ENCODE data around the gene ZC3H7B. TPM values are rescaled to one million over a fixed set of nuclear protein-coding genes. Genes with fewer than 3 reads are reported as not detected.

The ZC3H7B gene
- total RNA-seq, 1 experiment from 2014 or later, result 42.0 TPM

- Histone ChIP-seq H3K4me3 (replicated peaks in 1 of 2; ENCODE audit: low read depth in 1 of 2, low read length in 2 of 2) (no peak overlapping the region), H3K9ac (ENCODE audit: low read length) (no peak overlapping the region), H3K4me1 (ENCODE audit: control insufficient read depth in 1 of 2, insufficient read depth in 2 of 2, low read length in 2 of 2) (peaks cover 0 to 9% of the 10 kb centered on the region in 2 experiments; a peak in 2 of 4 replicates), H3K27ac (ENCODE audit: low read depth, low read length) (no peak overlapping the region), H3K9me3 (ENCODE audit: control insufficient read depth in 1 of 2, insufficient read depth in 1 of 2, low read depth in 1 of 2, low read length in 2 of 2) (no peaks in the 10 kb centered on the region), H3K27me3 (ENCODE audit: insufficient read depth, low read length) (no peaks in the 10 kb centered on the region), H2AFZ (ENCODE audit: low read depth, low read length, poor library complexity, severe bottlenecking) (no peak overlapping the region), H3K36me3 (ENCODE audit: control insufficient read depth in 1 of 2, insufficient read depth in 2 of 2, low read length in 2 of 2) (peaks cover 0 to 8% of the 10 kb centered on the region in 2 experiments; a peak in 3 of 4 replicates), H4K20me1 (ENCODE audit: insufficient read depth) (no peaks in the 10 kb centered on the region), H3K79me2 (ENCODE audit: insufficient read depth, low read length) (no peaks in the 10 kb centered on the region), H3K9me2 (ENCODE audit: insufficient read depth) (no peaks in the 10 kb centered on the region), H3K4me2 (ENCODE audit: low read length) (no peak overlapping the region)
- TF ChIP-seq, protein P1, sequence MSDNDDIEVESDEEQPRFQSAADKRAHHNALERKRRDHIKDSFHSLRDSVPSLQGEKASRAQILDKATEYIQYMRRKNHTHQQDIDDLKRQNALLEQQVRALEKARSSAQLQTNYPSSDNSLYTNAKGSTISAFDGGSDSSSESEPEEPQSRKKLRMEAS (IDR thresholded peaks at IDR 0.05), result no peak
- no peak for TF ChIP-seq ZBTB33 (IDR thresholded peaks at IDR 0.05; ENCODE audit: extremely low read depth, insufficient replicate concordance, low read length)
- CTCF ChIA-PET, result no interaction called here
- DNase-seq (ENCODE audit: low read depth, low spot score), result no peak
- RAD21 ChIA-PET (ENCODE audit: low non-redundant PET in 1 of 2, low total read pairs in 2 of 2, uncharacterized antibody in 2 of 2, unreplicated experiment in 2 of 2), result no interaction called here
- BruUV-seq (replicated peaks), result no TSS peak
- intact Hi-C loops (cut with micrococcal nuclease), result no loop called here
- ATAC-seq, result no peak
- POLR2A ChIA-PET, result no interaction called here
Measured at GRCh38 chr22:41387341-41387740, 86.0 kb downstream of the ZC3H7B start.

DNA sequence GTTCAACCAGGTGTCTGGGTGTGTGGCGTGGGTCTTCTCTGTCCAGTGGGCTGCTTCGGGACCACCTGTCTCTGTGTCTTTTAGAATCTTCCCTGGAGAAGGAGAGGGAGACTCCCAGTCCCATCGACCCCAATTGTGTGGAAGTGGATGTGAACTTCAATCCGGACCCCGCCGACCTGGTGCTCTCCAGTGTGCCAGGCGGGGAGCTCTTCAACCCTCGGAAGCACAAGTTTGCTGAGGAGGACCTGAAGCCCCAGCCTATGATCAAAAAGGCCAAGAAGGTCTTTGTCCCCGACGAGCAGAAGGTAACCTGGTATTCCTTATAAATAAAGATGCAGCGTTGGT is 92.7 kb downstream of the ZC3H7B start:
- Histone ChIP-seq H3K27me3 (ENCODE audit: insufficient read depth, low read length) (no peaks in the 10 kb centered on the region), H3K9ac (ENCODE audit: low read length) (no peak overlapping the region), H3K36me3 (ENCODE audit: control insufficient read depth in 1 of 2, insufficient read depth in 2 of 2, low read length in 2 of 2) (peaks cover 6 to 9% of the 10 kb centered on the region in 2 experiments; a peak in 3 of 4 replicates), H4K20me1 (ENCODE audit: insufficient read depth) (no peaks in the 10 kb centered on the region), H3K4me3 (replicated peaks in 1 of 2; ENCODE audit: low read depth in 1 of 2, low read length in 2 of 2) (no peak overlapping the region), H3K4me1 (ENCODE audit: control insufficient read depth in 1 of 2, insufficient read depth in 2 of 2, low read length in 2 of 2) (no peaks in the 10 kb centered on the region), H3K9me3 (ENCODE audit: control insufficient read depth in 1 of 2, insufficient read depth in 1 of 2, low read depth in 1 of 2, low read length in 2 of 2) (no peaks in the 10 kb centered on the region), H3K9me2 (ENCODE audit: insufficient read depth) (no peaks in the 10 kb centered on the region), H3K4me2 (ENCODE audit: low read length) (no peak overlapping the region), H3K79me2 (ENCODE audit: insufficient read depth, low read length) (no peaks in the 10 kb centered on the region), H3K27ac (ENCODE audit: low read depth, low read length) (no peak overlapping the region), H2AFZ (ENCODE audit: low read depth, low read length, poor library complexity, severe bottlenecking) (no peak overlapping the region)
- intact Hi-C loops (cut with micrococcal nuclease), result no loop called here
- ChIA-PET POLR2A (no interaction called here), RAD21 (ENCODE audit: low non-redundant PET in 1 of 2, low total read pairs in 2 of 2, uncharacterized antibody in 2 of 2, unreplicated experiment in 2 of 2) (no interaction called here), CTCF (no interaction called here)
- DNase-seq (ENCODE audit: low read depth, low spot score) (no peak), ATAC-seq (no peak)
- BruUV-seq (replicated peaks), result no TSS peak
- TF ChIP-seq EGR1 (IDR thresholded peaks at IDR 0.05; ENCODE audit: low read depth) (no peak), EZH2phosphoT487 (IDR thresholded peaks at IDR 0.05; ENCODE audit: borderline replicate concordance) (no peak), CEBPB (IDR thresholded peaks at IDR 0.05; ENCODE audit: low read depth) (no peak), EZH2 (IDR thresholded peaks at IDR 0.05) (no peak), SP1 (IDR thresholded peaks at IDR 0.05; ENCODE audit: low read depth) (no peak), TCF7L2 (IDR thresholded peaks at IDR 0.05; ENCODE audit: borderline replicate concordance, extremely low read depth, insufficient read depth, insufficient read length) (no peak), SRF (IDR thresholded peaks at IDR 0.05; ENCODE audit: low read depth) (no peak)
- TF ChIP-seq, protein P2, sequence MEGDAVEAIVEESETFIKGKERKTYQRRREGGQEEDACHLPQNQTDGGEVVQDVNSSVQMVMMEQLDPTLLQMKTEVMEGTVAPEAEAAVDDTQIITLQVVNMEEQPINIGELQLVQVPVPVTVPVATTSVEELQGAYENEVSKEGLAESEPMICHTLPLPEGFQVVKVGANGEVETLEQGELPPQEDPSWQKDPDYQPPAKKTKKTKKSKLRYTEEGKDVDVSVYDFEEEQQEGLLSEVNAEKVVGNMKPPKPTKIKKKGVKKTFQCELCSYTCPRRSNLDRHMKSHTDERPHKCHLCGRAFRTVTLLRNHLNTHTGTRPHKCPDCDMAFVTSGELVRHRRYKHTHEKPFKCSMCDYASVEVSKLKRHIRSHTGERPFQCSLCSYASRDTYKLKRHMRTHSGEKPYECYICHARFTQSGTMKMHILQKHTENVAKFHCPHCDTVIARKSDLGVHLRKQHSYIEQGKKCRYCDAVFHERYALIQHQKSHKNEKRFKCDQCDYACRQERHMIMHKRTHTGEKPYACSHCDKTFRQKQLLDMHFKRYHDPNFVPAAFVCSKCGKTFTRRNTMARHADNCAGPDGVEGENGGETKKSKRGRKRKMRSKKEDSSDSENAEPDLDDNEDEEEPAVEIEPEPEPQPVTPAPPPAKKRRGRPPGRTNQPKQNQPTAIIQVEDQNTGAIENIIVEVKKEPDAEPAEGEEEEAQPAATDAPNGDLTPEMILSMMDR (IDR thresholded peaks at IDR 0.05 in 2 of 3, conservative IDR thresholded peaks at IDR 0.05 in 1 of 3; ENCODE audit: borderline replicate concordance in 1 of 3, insufficient read depth in 1 of 3, low read depth in 2 of 3, low read length in 2 of 3), result no peak

All from HCT116 (cell line).